GM12878 (cell line): ENCODE results near the gene COL11A1.

ENCODE experiments used
- ASH2L ChIP-seq: fragments of 300-600, 200-600 bp; sonication (generic); IDR thresholded peaks from 2 replicates; pipeline ENCODE4 v1.6.1; 2017; ENCODE audit warnings: low read depth, mild to moderate bottlenecking, borderline replicate concordance
- MTA2 ChIP-seq: fragments of 450-650 bp; IDR thresholded peaks from 2 replicates; pipeline ENCODE4 v1.6.1; 2016; ENCODE audit warnings: low read depth, mild to moderate bottlenecking, moderate library complexity
- NFYB ChIP-seq: IDR thresholded peaks from 2 replicates; pipeline ENCODE4 v1.6.1; 2011; ENCODE audit warnings: low read depth, mild to moderate bottlenecking, low read length, improper control_type of control experiment, moderate library complexity; ENCODE audit not compliant: insufficient read depth
- POLR2A ChIP-seq: IDR thresholded peaks from 2 replicates; pipeline ENCODE4 v1.6.1; 2011; ENCODE audit warnings: low read depth, mild to moderate bottlenecking, low read length
- POLR2AphosphoS5 ChIP-seq: IDR thresholded peaks from 2 replicates; pipeline ENCODE4 v1.6.1; 2011; ENCODE audit warnings: mild to moderate bottlenecking, low read length, inconsistent platforms
- RAD21 ChIP-seq: IDR thresholded peaks from 2 replicates; pipeline ENCODE4 v1.6.1; 2011; ENCODE audit warnings: mild to moderate bottlenecking, low read depth, low read length, moderate library complexity; ENCODE audit not compliant: insufficient read depth
- RELB ChIP-seq: fragments of 450-650 bp; IDR thresholded peaks from 2 replicates; pipeline ENCODE4 v1.6.1; 2017; ENCODE audit warnings: low read depth, mild to moderate bottlenecking, moderate library complexity
- SPI1 ChIP-seq: IDR thresholded peaks from 2 replicates; pipeline ENCODE4 v1.6.1; 2011; ENCODE audit warnings: low read depth, mild to moderate bottlenecking, low read length, moderate library complexity, borderline replicate concordance; ENCODE audit not compliant: insufficient read depth
- ZNF217 ChIP-seq: fragments of 450-650 bp; IDR thresholded peaks from 2 replicates; pipeline ENCODE4 v1.6.1; 2017; ENCODE audit warnings: antibody characterized with exemption, mild to moderate bottlenecking
- ZNF24 ChIP-seq: fragments of 450-650 bp; IDR thresholded peaks from 2 replicates; pipeline ENCODE4 v1.6.1; 2017; ENCODE audit warnings: antibody characterized with exemption, mild to moderate bottlenecking
- ZZZ3 ChIP-seq: IDR thresholded peaks from 2 replicates; pipeline ENCODE4 v1.6.1; 2011; ENCODE audit warnings: low read depth; ENCODE audit not compliant: control insufficient read depth, insufficient read length
- TF ChIP-seq, protein P1 (sequence below), 3 experiments: IDR thresholded peaks in 2 of 3; conservative IDR thresholded peaks in 1 of 3; 2 replicates each; pipeline ENCODE4 v1.5.1; 2011; ENCODE audit warnings: low read depth in 3 of 3, low read length in 3 of 3, mild to moderate bottlenecking in 3 of 3, control low read depth in 2 of 3, moderate library complexity in 2 of 3, inconsistent platforms in 1 of 3, mixed read lengths in 1 of 3; ENCODE audit not compliant: control insufficient read depth in 2 of 3, insufficient read depth in 1 of 3; ENCODE audit errors: extremely low read depth in 1 of 3
- TF ChIP-seq, protein P2 (sequence below): IDR thresholded peaks from 2 replicates; pipeline ENCODE4 v1.6.1; 2012; ENCODE audit warnings: low read depth, low read length, improper control_type of control experiment

DNA sequence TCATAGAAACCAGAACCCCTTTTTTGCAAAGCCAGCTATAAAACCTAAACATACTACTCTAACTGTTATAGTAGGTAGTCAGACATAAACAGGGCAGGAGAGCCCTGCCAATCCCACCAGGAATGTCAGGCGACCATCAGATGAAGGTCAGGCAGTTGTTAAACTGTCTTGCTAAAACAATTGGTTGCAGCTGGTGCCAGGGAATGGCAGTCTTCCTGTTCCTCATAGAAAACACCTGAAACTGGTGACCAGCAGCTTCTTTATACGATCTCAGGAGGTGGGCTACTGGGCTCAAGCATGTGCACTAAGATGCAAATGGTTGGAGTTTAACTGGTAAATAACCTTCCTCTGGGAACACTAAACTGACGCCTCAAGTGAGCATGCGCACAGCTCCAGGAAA, 224.1 kb downstream of the COL11A1 start:
- TF ChIP-seq RAD21 = no peak
- TF ChIP-seq, protein P1, sequence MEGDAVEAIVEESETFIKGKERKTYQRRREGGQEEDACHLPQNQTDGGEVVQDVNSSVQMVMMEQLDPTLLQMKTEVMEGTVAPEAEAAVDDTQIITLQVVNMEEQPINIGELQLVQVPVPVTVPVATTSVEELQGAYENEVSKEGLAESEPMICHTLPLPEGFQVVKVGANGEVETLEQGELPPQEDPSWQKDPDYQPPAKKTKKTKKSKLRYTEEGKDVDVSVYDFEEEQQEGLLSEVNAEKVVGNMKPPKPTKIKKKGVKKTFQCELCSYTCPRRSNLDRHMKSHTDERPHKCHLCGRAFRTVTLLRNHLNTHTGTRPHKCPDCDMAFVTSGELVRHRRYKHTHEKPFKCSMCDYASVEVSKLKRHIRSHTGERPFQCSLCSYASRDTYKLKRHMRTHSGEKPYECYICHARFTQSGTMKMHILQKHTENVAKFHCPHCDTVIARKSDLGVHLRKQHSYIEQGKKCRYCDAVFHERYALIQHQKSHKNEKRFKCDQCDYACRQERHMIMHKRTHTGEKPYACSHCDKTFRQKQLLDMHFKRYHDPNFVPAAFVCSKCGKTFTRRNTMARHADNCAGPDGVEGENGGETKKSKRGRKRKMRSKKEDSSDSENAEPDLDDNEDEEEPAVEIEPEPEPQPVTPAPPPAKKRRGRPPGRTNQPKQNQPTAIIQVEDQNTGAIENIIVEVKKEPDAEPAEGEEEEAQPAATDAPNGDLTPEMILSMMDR (IDR thresholded peaks at IDR 0.05 in 2 of 3, conservative IDR thresholded peaks at IDR 0.05 in 1 of 3; ENCODE audit: control insufficient read depth in 2 of 3, extremely low read depth in 1 of 3, insufficient read depth in 1 of 3, low read depth in 3 of 3, low read length in 3 of 3) = no peak
- TF ChIP-seq POLR2AphosphoS5 = no peak
- TF ChIP-seq ASH2L = no peak
- TF ChIP-seq SPI1 = no peak
- TF ChIP-seq RELB = no peak
- TF ChIP-seq, protein P2, sequence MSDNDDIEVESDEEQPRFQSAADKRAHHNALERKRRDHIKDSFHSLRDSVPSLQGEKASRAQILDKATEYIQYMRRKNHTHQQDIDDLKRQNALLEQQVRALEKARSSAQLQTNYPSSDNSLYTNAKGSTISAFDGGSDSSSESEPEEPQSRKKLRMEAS = no peak
- TF ChIP-seq ZNF24 = no peak
- TF ChIP-seq MTA2 = no peak
- TF ChIP-seq POLR2A = no peak
- no peak for TF ChIP-seq ZZZ3
- no peak for TF ChIP-seq ZNF217
- TF ChIP-seq NFYB = no peak
